NCI-H82 treated with DMSO at 0.1 percent for 48 hours (cell line): ENCODE measurements around the gene PSORS1C2.
"Not testable (repeated sequence)": the region's sequence is repeated elsewhere in the genome, so short reads cannot be mapped to it uniquely, and the experiment has no call there.

Source experiments
- DNase-seq: peaks from one replicate; lab custom pipeline; 2025; ENCODE audit not compliant: unreplicated experiment; lab: John Stamatoyannopoulos, UW

Gene PSORS1C2

GRCh38 chr6:31138982-31139381 is at the start of gene PSORS1C2:
Gene PSORS1C2, minus strand, starts transcription at chr6:31139066. Its CDS starts 40 bp downstream, at chr6:31139026.
- DNase-seq, result no peak

GRCh38 chr6:31187780-31188194 is 48.9 kb upstream of the PSORS1C2 start:
- no peak for DNase-seq

- DNase-seq, result no peak
These were observed 47.3 kb upstream of the PSORS1C2 start for GRCh38 chr6:31186052-31186734.

- not testable (repeated sequence) for DNase-seq
These were observed 46.8 kb upstream of the PSORS1C2 start for GRCh38 chr6:31185695-31186051.

GRCh38 chr6:31183859-31184258 is 45.0 kb upstream of the PSORS1C2 start:
- not testable (repeated sequence) for DNase-seq

GRCh38 chr6:31183287-31183686 is 44.4 kb upstream of the PSORS1C2 start:
- not testable (repeated sequence) for DNase-seq

- no peak for DNase-seq
These were observed 41.6 kb upstream of the PSORS1C2 start for GRCh38 chr6:31180500-31180899.

GRCh38 chr6:31179896-31180295 is 41.0 kb upstream of the PSORS1C2 start:
- no peak for DNase-seq

- DNase-seq, result no peak
These were observed 40.1 kb upstream of the PSORS1C2 start for GRCh38 chr6:31179042-31179386.

GRCh38 chr6:31178143-31179041 is 39.5 kb upstream of the PSORS1C2 start:
- no peak for DNase-seq

GRCh38 chr6:31175971-31176370 is 37.1 kb upstream of the PSORS1C2 start:
- DNase-seq, result no peak

- no peak for DNase-seq
These were observed 35.5 kb upstream of the PSORS1C2 start for GRCh38 chr6:31174378-31174777.

- no peak for DNase-seq
These were observed 34.5 kb upstream of the PSORS1C2 start for GRCh38 chr6:31173406-31173805.

GRCh38 chr6:31172973-31173384 is 34.1 kb upstream of the PSORS1C2 start:
- DNase-seq, result no peak

- no peak for DNase-seq
These were observed 33.4 kb upstream of the PSORS1C2 start for GRCh38 chr6:31171931-31172905.

GRCh38 chr6:31170987-31171671 is 32.3 kb upstream of the PSORS1C2 start:
- no peak for DNase-seq

GRCh38 chr6:31170600-31170881 is 31.7 kb upstream of the PSORS1C2 start, which contains the start of gene POU5F1:
Gene POU5F1, minus strand, starts transcription at chr6:31170682. Its CDS starts 62 bp downstream, at chr6:31170620.
- DNase-seq, result no peak

- DNase-seq, result not testable (repeated sequence)
These were observed 31.2 kb upstream of the PSORS1C2 start for GRCh38 chr6:31169858-31170599.

- DNase-seq, result no peak
These were observed 30.4 kb upstream of the PSORS1C2 start for GRCh38 chr6:31169123-31169857.
